HEK293 (cell line): Measurements from ENCODE around the gene WWOX.

Experiments used
- CTCF ChIA-PET: fragments of 350-600 bp; formaldehyde crosslinking; extraction: SDS; loops from one replicate; lab custom pipeline; 2021; ENCODE audit warnings: antibody characterized with exemption; lab: Yijun Ruan, JAX
- POLR2A ChIA-PET: fragments of 300-600 bp; formaldehyde crosslinking; extraction: SDS; loops from one replicate; lab custom pipeline; 2020; ENCODE audit warnings: antibody characterized with exemption, inconsistent platforms; lab: Yijun Ruan, JAX
- H3K27ac ChIP-seq: fragments of 200-500 bp; sonication (Bioruptor generic); 2 replicates; pipeline ENCODE4 v1.5.1; 2014; ENCODE audit warnings: low read depth, low read length, control low read depth, inconsistent platforms; ENCODE audit errors: extremely low read depth
- H3K36me3 ChIP-seq, 2 experiments: fragments of 200-500 bp in 1 of 2; sonication (Bioruptor generic) in 1 of 2; 1 replicate in 1 of 2; 2 replicates in 1 of 2; pipeline ENCODE4 v1.5.1; 2014 to 2017; ENCODE audit warnings: inconsistent platforms in 2 of 2, low read length in 2 of 2; ENCODE audit not compliant: control insufficient read depth in 2 of 2, insufficient read depth in 1 of 2
- H3K4me1 ChIP-seq: fragments of 200-500 bp; sonication (Bioruptor generic); 2 replicates; pipeline ENCODE4 v1.5.1; 2014; ENCODE audit warnings: mild to moderate bottlenecking, low read length, inconsistent platforms; ENCODE audit not compliant: control insufficient read depth, insufficient read depth
- H3K4me3 ChIP-seq: 2 replicates; pipeline ENCODE4 v1.5.1; 2011; ENCODE audit warnings: low read depth, mild to moderate bottlenecking, control low read depth, low read length, moderate library complexity
- H3K9me3 ChIP-seq: fragments of 200-500 bp; sonication (Bioruptor generic); 2 replicates; pipeline ENCODE4 v1.5.1; 2014; ENCODE audit warnings: low read depth, low read length, inconsistent platforms; ENCODE audit not compliant: control insufficient read depth, insufficient read depth
- EGR2 ChIP-seq: fragments of 450-650 bp; formaldehyde crosslinking; IDR thresholded peaks from 2 replicates; pipeline ENCODE4 v1.5.1; 2016; ENCODE audit warnings: low read depth, missing biosample characterization, missing genetic modification characterization
- ELK4 ChIP-seq: IDR thresholded peaks from 2 replicates; pipeline ENCODE4 v1.6.1; 2011; ENCODE audit warnings: mild to moderate bottlenecking, low read depth, low read length, borderline replicate concordance
- KLF10 ChIP-seq: fragments of 450-650 bp; IDR thresholded peaks from 2 replicates; pipeline ENCODE4 v1.5.1; 2018; ENCODE audit warnings: missing biosample characterization, mild to moderate bottlenecking, missing genetic modification characterization
- PATZ1 ChIP-seq: fragments of 450-650 bp; formaldehyde crosslinking; IDR thresholded peaks from 2 replicates; pipeline ENCODE4 v1.5.1; 2016; ENCODE audit warnings: missing biosample characterization, missing genetic modification characterization
- PBX3 ChIP-seq: sonication (generic); formaldehyde crosslinking; IDR thresholded peaks from 2 replicates; pipeline ENCODE4 v1.8.1; 2022; ENCODE audit warnings: mild to moderate bottlenecking, moderate library complexity, missing genetic modification reagents
- SCRT2 ChIP-seq: fragments of 450-650 bp; formaldehyde crosslinking; IDR thresholded peaks from 2 replicates; pipeline ENCODE4 v1.5.1; 2016; ENCODE audit warnings: missing biosample characterization, missing genetic modification characterization
- ZFP41 ChIP-seq: fragments of 450-650 bp; formaldehyde crosslinking; IDR thresholded peaks from 2 replicates; pipeline ENCODE4 v1.5.1; 2016; ENCODE audit warnings: missing biosample characterization, missing genetic modification characterization, borderline replicate concordance
- ZNF274 ChIP-seq, 2 experiments: fragments of 200-500 bp in 1 of 2; fragments of 450-650 bp in 1 of 2; sonication (Bioruptor generic) in 1 of 2; formaldehyde crosslinking in 1 of 2; IDR thresholded peaks; 2 replicates each; pipeline versions ENCODE4 v1.5.1 to v1.6.1; 2014 to 2016; ENCODE audit warnings: borderline replicate concordance in 1 of 2, inconsistent platforms in 1 of 2, low read length in 1 of 2, missing biosample characterization in 1 of 2, missing genetic modification characterization in 1 of 2
- ZNF311 ChIP-seq: fragments of 450-650 bp; formaldehyde crosslinking; IDR thresholded peaks from 2 replicates; pipeline ENCODE4 v1.5.1; 2017; ENCODE audit warnings: missing biosample characterization, missing genetic modification characterization, borderline replicate concordance
- ZNF544 ChIP-seq: fragments of 450-650 bp; formaldehyde crosslinking; IDR thresholded peaks from 2 replicates; pipeline ENCODE4 v1.5.0; 2017; ENCODE audit warnings: missing biosample characterization, missing genetic modification characterization
- ZNF560 ChIP-seq: fragments of 450-650 bp; formaldehyde crosslinking; IDR thresholded peaks from 2 replicates; pipeline ENCODE4 v1.5.1; 2017; ENCODE audit warnings: missing biosample characterization, missing genetic modification characterization, borderline replicate concordance
- ZNF580 ChIP-seq: fragments of 450-650 bp; formaldehyde crosslinking; IDR thresholded peaks from 2 replicates; pipeline ENCODE4 v1.5.1; 2016; ENCODE audit warnings: missing biosample characterization, missing genetic modification characterization
- ZNF585B ChIP-seq: fragments of 450-650 bp; formaldehyde crosslinking; IDR thresholded peaks from 2 replicates; pipeline ENCODE4 v1.5.1; 2016; ENCODE audit warnings: missing biosample characterization, missing genetic modification characterization
- ZNF600 ChIP-seq: fragments of 450-650 bp; formaldehyde crosslinking; IDR thresholded peaks from 2 replicates; pipeline ENCODE4 v1.5.1; 2016; ENCODE audit warnings: missing biosample characterization, missing genetic modification characterization
- ZNF629 ChIP-seq: fragments of 450-650 bp; formaldehyde crosslinking; IDR thresholded peaks from 2 replicates; pipeline ENCODE4 v1.5.1; 2017; ENCODE audit warnings: missing biosample characterization, missing genetic modification characterization
- ZNF791 ChIP-seq: fragments of 450-650 bp; formaldehyde crosslinking; IDR thresholded peaks from 2 replicates; pipeline ENCODE4 v1.5.1; 2016; ENCODE audit warnings: missing biosample characterization, missing genetic modification characterization
- ZNF830 ChIP-seq: fragments of 450-650 bp; IDR thresholded peaks from 2 replicates; pipeline ENCODE4 v1.5.0; 2018; ENCODE audit warnings: missing biosample characterization, missing genetic modification characterization, low read depth, mild to moderate bottlenecking, moderate library complexity
- ZSCAN4 ChIP-seq: fragments of 450-650 bp; formaldehyde crosslinking; IDR thresholded peaks from 2 replicates; pipeline ENCODE4 v1.5.1; 2017; ENCODE audit warnings: missing biosample characterization, missing genetic modification characterization

The WWOX gene

GRCh38 chr16:78452025-78452555 lies 352.6 kb downstream of the WWOX start:
- POLR2A ChIA-PET, result no interaction called here
- Histone ChIP-seq H3K4me3 (no peak overlapping the region), H3K4me1 (no peaks in the 10 kb centered on the region)
- TF ChIP-seq ZFP41 (tag by site-specific recombination) (no peak), ZNF311 (no peak), ZSCAN4 (tag by site-specific recombination) (no peak), ZNF580 (tag by site-specific recombination) (no peak), ZNF585B (tag by site-specific recombination) (no peak), ZNF544 (tag by site-specific recombination) (no peak), ZNF274 (IDR thresholded peaks at IDR 0.05; ENCODE audit: low read length) (no peak), ZNF274 (tag by site-specific recombination; IDR thresholded peaks at IDR 0.05; ENCODE audit: borderline replicate concordance) (no peak), PATZ1 (no peak), ZNF629 (tag by site-specific recombination) (no peak), ZNF560 (tag by site-specific recombination) (no peak), EGR2 (tag by site-specific recombination) (no peak), ZNF600 (tag by site-specific recombination) (no peak), SCRT2 (tag by site-specific recombination) (no peak), ZNF791 (tag by site-specific recombination) (no peak), PBX3 (CRISPR knock-in tag) (no peak), ELK4 (no peak), ZNF830 (tag by site-specific recombination) (no peak)
- TF ChIP-seq, all 188 proteins: peak for 0
- Histone ChIP-seq H3K27ac (no peak overlapping the region), H3K9me3 (no peaks in the 10 kb centered on the region), H3K36me3 (no peaks in the 10 kb centered on the region)
- CTCF ChIA-PET, result interaction anchor here (0.7 to 1.9 kb wide), 2 partner anchors 16 to 47 kb away, joined by 3 to 14 read pairs; no protein-coding TSS in a partner anchor

- Histone ChIP-seq H3K4me1 (no peaks in the 10 kb centered on the region), H3K9me3 (no peaks in the 10 kb centered on the region), H3K36me3 (no peaks in the 10 kb centered on the region), H3K27ac (no peak overlapping the region), H3K4me3 (no peak overlapping the region)
- CTCF ChIA-PET, result interaction anchor here (0.9 kb wide), 1 partner anchor 20 kb away, joined by 3 read pairs; no protein-coding TSS in a partner anchor
- POLR2A ChIA-PET, result no interaction called here
- no peak for TF ChIP-seq KLF10
Observed at GRCh38 chr16:78455861-78456260, 356.4 kb downstream of the WWOX start.
